Coronary artery (tissue), 2 donors: Measurements from ENCODE around the gene TUBA4A.

ENCODE experiments used
- DNase-seq: peaks from one replicate; pipeline ENCODE4 v3.0.0-alpha.2; 2017; ENCODE audit warnings: low spot score
- H3K27ac ChIP-seq, 2 donors: fragments of 200-600 bp; sonication (generic); one replicate each; pipeline ENCODE4 v1.5.1; 2016 to 2019
- H3K4me3 ChIP-seq: fragments of 200-600 bp; sonication (generic); 2 replicates; pipeline ENCODE4 v1.5.1; 2016; ENCODE audit warnings: mild to moderate bottlenecking, moderate library complexity
- TF ChIP-seq, protein P1 (sequence below): fragments of 200-600 bp; sonication (generic); IDR thresholded peaks from one replicate; pipeline ENCODE4 v1.5.1; 2019; ENCODE audit warnings: antibody characterized with exemption

The TUBA4A gene

DNA sequence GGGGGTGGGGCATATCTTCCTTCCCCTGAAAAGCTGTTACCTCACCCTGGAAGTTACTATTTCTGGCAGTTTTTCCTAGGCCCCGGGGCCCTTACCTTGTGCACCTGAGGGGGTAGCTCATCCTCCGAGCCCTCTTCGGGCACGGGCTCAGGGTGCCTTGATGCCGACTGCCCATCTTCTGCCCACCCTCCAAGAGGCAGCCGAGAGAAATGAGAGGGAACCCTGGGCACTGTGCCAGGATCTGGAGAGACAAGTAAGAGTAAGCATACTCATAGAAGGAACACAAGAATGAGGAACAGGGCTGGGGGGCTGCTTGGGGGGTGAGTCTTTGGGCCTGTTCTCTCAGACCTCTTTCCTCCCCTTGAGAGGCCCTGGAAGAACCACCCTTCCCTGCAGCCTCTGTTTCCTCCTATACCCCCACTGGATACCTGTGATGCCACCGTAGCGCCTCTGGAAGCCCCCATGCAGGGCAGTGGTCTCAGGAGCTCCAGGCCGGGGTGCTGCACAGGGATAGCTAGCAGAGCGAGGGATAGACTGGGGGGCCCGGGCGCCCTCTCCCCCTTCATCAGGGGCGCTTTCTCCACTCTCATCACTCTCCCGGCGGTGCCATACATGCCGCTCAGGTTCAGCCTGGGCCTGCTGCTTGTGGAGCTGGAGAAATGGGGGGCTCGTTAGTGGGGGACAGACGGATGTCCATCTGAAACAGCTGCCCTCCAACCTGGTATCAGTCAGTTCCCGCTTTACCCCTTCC lies 32.9 kb downstream of the TUBA4A start:
- no peak overlapping the region for H3K27ac ChIP-seq
- DNase-seq, result no peak
- TF ChIP-seq, protein P1, sequence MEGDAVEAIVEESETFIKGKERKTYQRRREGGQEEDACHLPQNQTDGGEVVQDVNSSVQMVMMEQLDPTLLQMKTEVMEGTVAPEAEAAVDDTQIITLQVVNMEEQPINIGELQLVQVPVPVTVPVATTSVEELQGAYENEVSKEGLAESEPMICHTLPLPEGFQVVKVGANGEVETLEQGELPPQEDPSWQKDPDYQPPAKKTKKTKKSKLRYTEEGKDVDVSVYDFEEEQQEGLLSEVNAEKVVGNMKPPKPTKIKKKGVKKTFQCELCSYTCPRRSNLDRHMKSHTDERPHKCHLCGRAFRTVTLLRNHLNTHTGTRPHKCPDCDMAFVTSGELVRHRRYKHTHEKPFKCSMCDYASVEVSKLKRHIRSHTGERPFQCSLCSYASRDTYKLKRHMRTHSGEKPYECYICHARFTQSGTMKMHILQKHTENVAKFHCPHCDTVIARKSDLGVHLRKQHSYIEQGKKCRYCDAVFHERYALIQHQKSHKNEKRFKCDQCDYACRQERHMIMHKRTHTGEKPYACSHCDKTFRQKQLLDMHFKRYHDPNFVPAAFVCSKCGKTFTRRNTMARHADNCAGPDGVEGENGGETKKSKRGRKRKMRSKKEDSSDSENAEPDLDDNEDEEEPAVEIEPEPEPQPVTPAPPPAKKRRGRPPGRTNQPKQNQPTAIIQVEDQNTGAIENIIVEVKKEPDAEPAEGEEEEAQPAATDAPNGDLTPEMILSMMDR, result no peak
- no peak overlapping the region for H3K4me3 ChIP-seq

DNA sequence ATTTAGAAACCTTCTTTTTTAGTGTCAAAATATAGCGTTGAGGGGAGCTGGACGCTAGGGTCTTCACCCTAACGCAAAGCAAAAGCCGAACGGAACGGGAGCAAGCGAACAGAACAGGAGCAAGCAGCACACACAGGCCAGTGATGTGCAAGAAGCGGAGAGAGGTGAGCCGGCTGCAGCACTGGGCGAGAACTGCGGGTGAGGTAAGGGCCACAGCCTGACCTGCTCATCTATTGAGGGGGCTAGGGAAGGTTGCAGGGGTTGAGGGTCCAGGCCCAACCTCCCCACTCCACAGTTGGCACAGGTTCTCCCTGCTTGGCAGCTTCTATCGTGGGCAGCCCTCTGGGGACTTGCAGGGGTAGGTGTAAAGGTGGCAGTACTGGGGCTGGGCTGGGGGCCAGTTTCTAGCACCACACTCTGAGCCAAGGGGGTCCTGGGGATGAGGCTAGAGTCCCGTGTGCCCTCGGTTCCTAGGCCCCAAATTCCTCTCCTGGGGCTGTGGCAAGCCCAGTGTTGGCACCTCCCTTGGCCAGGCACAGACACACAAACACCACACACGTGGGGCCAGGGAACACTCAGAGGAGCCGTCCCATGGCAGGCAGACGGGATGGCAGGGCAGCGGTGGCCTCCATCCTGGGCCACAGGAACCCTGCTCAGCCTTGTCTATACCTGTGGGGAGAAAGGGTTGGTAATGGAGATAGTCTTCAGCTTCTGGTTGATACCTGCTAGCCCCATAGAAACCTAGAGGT lies 33.8 kb downstream of the TUBA4A start:
- Histone ChIP-seq H3K4me3 (no peak overlapping the region), H3K27ac (peak overlapping the region in 1 of 2 donors; percentile 97)
- no peak for DNase-seq
- TF ChIP-seq, protein P1, result no peak

DNA sequence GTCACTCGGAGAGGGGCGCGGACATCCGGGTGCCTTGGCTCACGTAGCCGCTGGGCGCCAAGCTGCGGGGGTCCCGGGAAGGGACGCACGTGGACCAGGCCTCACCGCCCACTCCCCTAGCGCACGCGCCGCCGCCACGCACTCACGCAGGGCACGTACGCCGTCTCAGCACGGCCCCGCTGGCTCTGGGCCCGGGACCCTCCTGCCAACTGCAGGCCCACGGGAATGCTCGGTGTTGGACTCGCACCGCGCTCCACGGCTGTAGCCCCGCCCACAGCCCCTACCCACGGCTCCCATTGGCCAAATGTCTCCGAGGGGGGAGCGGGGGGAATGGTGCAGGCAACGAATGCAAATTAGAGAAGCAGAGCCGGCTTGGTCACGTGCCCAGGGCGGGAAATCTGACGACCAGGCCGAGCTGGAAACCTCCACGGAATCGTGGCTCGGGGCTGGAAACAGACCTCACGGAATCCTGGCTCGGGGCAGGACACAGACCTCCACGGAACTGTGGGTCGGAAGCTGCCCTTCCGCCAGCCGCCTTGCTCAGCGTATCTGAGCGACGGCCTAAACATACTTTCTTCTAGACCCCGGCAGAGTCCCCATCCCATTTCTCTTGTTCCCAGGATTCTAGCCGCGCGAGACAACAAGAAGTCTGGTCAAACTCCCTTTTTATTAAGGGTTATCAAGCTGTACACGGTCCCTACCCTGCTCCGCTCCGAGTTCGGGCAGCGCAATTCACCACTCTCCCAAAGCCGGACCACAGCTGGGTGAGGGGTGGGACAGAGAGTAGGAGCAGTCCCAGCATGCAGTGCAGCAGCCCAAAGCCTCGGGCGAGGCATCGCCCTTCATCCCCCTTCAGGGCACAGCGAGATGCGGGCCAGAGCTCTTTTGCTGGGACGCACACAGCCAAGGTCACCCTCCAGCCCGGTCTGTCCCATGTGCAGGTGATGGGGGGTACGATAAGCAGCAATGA lies 34.7 kb downstream of the TUBA4A start, which contains the start of gene ABCB6:
Gene ABCB6, minus strand, starts transcription at position 227 of the 970 bp plus-strand sequence. CDS start 285 bp downstream, outside the sequence.
- DNase-seq, result peak; percentile 99
- Histone ChIP-seq H3K27ac (peak within 1 kb of the TSS; percentile 91 to 97), H3K4me3 (peak within 1 kb of the TSS; percentile 78)
- TF ChIP-seq, protein P1, result no peak

DNA sequence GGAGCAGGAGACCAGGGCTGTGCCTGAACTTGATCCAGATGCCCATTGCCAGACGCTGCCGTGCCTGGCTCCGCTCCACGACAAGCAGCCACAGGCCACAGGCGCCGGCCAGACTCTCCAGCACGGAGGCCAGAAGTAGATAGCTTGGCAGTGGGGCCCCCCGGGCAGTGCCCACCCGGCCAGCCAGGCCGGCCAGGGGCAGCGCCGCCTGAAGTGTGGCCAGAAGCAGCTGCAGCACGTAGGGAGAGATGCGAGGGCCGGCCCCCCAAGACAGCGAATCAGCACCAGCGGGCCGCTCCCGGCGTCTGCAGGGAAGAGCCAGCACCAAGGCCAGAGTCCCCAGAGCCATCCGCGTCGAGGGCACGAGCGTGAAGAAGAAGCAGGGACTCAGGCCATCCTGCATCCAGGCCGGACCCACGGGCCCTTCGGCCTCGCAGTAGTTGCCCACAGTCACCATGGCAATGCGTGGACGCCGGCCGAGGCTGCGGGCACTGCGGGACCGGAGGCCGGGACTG lies 35.4 kb downstream of the TUBA4A start:
- TF ChIP-seq, protein P1, result no peak
- peak overlapping the region; percentile 91 to 97 for H3K27ac ChIP-seq
- DNase-seq, result peak; percentile 92
- H3K4me3 ChIP-seq, result peak overlapping the region; percentile 78

DNA sequence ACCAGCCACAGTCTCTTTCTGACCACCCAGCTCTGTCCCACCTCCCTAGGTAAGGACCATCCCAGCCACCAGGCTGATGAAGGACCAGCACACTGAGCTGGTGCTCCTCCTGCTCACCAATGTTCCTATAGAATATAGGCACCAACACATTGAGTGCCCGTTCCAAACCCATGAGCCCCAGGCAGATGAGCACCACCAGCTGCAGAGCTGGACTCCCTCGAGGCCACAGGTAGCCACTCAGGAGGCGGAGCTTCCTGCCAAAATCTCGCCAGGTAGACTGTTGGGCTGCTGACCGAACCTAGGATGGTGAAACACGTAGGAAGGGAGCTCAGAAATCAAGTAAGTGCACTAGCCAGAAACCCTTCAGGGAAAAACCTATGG lies 37.2 kb downstream of the TUBA4A start:
- DNase-seq, result no peak
- Histone ChIP-seq H3K4me3 (no peak overlapping the region), H3K27ac (peak overlapping the region; percentile 15 to 91)
- TF ChIP-seq, protein P1, result no peak

DNA sequence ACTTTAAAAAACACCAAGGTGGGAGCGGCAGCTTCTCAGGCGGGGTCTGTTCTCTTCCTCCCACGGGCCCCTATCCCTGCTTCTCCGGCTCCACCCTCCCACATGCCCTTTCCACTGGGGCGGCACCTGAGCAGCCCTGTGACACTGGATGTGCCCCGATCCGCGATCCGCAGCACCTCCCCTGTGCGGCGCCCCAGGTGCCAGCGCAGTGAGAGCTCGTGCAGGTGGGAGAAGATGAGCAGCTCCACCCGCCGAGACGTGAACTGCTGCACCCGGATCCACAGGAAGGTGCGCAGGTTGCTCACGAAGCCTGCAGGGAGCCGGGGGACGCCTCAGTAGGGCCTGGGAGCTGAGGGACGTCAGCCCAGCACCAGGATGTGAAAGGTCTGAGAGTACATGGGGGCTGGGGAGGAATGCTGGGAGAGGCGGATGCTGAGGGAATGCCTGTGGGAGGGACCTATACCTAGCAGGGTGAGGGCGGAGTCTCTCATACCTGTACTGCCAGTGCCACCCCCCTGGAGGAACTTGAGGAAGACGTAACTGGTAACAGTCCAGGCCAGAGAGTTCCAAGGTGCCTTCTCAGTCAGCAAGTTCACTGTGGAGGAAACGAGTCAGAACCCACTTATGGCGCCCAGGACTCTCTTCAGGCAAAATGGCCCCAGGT lies 37.7 kb downstream of the TUBA4A start:
- no peak overlapping the region for H3K4me3 ChIP-seq
- H3K27ac ChIP-seq, result peak overlapping the region in 1 of 2 donors; percentile 15
- TF ChIP-seq, protein P1, result no peak
- DNase-seq, result no peak
